ENCODE data around the gene EGFR.

DNA sequence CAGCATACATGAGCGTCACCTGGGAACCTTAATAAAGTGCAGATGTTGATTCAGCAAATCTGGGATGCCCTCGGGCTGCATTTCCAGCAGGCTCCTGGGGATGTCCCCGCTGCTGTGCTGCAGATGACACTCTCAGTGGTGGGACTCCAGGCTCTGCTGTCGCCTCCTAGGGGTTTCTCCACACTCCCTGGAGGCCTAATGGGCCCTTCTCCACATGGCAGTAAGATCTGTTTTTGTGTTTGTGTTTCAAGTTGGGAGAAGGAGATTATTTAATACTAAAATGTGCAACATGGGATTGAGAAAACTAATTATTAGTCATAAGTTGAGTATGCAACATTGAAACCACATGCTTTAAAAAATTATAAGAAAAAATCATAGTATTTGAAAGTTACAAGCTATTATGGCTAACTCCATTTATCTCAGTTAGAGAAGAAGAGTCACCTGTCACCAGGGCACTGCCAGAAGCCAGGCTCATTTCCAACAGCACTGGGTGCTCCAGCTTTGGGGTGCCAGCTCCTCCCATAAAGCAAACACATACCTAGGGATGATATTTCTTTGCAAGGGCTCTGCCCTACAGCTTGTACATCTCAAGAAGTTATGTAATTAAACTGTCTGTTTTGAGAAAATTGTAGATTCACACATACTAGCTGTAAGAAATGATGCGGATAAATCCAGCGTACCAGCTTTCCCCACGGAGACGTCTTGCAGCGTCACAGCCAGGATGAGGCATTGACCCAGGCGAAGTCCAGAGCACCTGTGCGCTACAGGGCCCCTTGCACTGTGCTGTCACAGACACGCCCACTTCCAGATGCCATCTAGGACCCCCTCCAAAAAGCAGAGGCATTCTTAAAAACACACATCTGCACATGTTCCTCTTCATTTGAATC is 106.4 kb downstream of the EGFR start:
- TF ChIP-seq POLR2A (IDR thresholded peaks at IDR 0.05) = no peak
- no peak for TF ChIP-seq CTCF (IDR thresholded peaks at IDR 0.05)

Data from right lobe of liver (tissue), 4 donors.